SK-N-SH (cell line): ENCODE results near the gene MOGAT3.

Source experiments
- EP300 ChIP-seq, 2 experiments: IDR thresholded peaks; 2 replicates each; pipeline versions ENCODE4 v1.4.0 to v1.6.1; 2012; ENCODE audit warnings: borderline replicate concordance in 1 of 2, low read depth in 1 of 2, low read length in 1 of 2
- EZH2phosphoT487 ChIP-seq: fragments of 200-600 bp; sonication (generic); IDR thresholded peaks from 2 replicates; pipeline ENCODE4 v1.6.1; 2017; ENCODE audit warnings: low read depth, mixed run types, mild to moderate bottlenecking, antibody characterized with exemption, moderate library complexity, borderline replicate concordance
- JUND ChIP-seq: IDR thresholded peaks from 2 replicates; pipeline ENCODE4 v1.4.0; 2012
- NFIC ChIP-seq: IDR thresholded peaks from 2 replicates; pipeline ENCODE4 v1.4.0; 2012; ENCODE audit warnings: borderline replicate concordance
- POLR2AphosphoS5 ChIP-seq: IDR thresholded peaks from 2 replicates; pipeline ENCODE4 v1.6.1; 2012; ENCODE audit warnings: low read depth, low read length
- RAD21 ChIP-seq: IDR thresholded peaks from 2 replicates; pipeline ENCODE4 v1.6.1; 2012; ENCODE audit warnings: mild to moderate bottlenecking, low read length
- RFX5 ChIP-seq: IDR thresholded peaks from 2 replicates; pipeline ENCODE4 v1.6.1; 2012; ENCODE audit warnings: mild to moderate bottlenecking, improper control_type of control experiment, low read length
- RXRA ChIP-seq: IDR thresholded peaks from 2 replicates; pipeline ENCODE4 v1.4.0; 2012; ENCODE audit warnings: low read depth, mild to moderate bottlenecking, borderline replicate concordance
- TF ChIP-seq, protein P1 (sequence below): fragments of 200-600 bp; sonication (generic); IDR thresholded peaks from 2 replicates; pipeline ENCODE4 v1.6.1; 2017; ENCODE audit warnings: antibody characterized with exemption, mild to moderate bottlenecking, moderate library complexity
- TF ChIP-seq, protein P2 (sequence below): fragments of 150-350 bp; IDR thresholded peaks from 2 replicates; pipeline ENCODE4 v1.6.1; 2017; ENCODE audit warnings: antibody characterized with exemption, low read length, low read depth, borderline replicate concordance
- TF ChIP-seq, protein P3 (sequence below): IDR thresholded peaks from 2 replicates; pipeline ENCODE4 v1.6.1; 2012; ENCODE audit warnings: mild to moderate bottlenecking, low read depth, low read length, moderate library complexity

DNA sequence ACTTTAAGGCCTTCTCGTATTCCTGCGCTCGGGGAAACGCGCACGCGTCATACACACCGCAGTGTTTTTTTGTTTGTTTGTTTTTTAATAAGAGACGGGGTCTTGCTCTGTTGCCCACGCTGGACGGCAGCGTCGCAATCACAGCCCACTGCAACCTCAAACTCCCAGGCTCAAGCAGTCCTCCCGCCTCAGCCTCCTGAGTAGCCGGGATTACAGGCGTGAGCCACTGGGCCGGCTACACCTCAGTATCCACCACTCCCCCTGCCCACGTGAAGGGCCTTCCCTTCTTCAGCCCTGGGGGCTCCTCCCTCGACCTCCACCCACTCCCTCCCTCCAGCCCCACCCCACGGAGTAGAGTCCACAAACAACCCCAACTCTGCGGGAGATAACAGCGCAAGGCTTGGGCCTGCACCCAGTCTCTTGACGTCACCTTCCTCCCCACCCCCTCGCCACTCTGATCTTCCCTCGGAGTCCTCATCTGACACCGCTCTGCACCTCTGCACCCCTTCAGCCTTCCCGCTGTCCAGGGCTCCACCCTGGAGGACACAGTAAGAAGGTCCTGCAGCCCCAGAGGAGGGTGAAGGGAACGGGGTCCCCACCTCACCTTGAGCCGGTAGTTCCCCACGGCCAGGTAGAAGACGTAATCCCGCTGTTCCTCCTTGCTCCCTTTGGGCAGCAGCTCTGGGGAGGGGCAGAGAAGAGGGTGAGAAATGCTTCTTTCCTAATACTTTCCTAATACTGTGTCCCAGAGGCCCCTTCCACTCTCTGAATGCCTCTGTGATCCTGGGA, 39.6 kb upstream of the MOGAT3 start:
- TF ChIP-seq, protein P1, sequence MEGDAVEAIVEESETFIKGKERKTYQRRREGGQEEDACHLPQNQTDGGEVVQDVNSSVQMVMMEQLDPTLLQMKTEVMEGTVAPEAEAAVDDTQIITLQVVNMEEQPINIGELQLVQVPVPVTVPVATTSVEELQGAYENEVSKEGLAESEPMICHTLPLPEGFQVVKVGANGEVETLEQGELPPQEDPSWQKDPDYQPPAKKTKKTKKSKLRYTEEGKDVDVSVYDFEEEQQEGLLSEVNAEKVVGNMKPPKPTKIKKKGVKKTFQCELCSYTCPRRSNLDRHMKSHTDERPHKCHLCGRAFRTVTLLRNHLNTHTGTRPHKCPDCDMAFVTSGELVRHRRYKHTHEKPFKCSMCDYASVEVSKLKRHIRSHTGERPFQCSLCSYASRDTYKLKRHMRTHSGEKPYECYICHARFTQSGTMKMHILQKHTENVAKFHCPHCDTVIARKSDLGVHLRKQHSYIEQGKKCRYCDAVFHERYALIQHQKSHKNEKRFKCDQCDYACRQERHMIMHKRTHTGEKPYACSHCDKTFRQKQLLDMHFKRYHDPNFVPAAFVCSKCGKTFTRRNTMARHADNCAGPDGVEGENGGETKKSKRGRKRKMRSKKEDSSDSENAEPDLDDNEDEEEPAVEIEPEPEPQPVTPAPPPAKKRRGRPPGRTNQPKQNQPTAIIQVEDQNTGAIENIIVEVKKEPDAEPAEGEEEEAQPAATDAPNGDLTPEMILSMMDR = no peak
- TF ChIP-seq, protein P2, sequence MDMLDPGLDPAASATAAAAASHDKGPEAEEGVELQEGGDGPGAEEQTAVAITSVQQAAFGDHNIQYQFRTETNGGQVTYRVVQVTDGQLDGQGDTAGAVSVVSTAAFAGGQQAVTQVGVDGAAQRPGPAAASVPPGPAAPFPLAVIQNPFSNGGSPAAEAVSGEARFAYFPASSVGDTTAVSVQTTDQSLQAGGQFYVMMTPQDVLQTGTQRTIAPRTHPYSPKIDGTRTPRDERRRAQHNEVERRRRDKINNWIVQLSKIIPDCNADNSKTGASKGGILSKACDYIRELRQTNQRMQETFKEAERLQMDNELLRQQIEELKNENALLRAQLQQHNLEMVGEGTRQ = no peak
- TF ChIP-seq, protein P3, sequence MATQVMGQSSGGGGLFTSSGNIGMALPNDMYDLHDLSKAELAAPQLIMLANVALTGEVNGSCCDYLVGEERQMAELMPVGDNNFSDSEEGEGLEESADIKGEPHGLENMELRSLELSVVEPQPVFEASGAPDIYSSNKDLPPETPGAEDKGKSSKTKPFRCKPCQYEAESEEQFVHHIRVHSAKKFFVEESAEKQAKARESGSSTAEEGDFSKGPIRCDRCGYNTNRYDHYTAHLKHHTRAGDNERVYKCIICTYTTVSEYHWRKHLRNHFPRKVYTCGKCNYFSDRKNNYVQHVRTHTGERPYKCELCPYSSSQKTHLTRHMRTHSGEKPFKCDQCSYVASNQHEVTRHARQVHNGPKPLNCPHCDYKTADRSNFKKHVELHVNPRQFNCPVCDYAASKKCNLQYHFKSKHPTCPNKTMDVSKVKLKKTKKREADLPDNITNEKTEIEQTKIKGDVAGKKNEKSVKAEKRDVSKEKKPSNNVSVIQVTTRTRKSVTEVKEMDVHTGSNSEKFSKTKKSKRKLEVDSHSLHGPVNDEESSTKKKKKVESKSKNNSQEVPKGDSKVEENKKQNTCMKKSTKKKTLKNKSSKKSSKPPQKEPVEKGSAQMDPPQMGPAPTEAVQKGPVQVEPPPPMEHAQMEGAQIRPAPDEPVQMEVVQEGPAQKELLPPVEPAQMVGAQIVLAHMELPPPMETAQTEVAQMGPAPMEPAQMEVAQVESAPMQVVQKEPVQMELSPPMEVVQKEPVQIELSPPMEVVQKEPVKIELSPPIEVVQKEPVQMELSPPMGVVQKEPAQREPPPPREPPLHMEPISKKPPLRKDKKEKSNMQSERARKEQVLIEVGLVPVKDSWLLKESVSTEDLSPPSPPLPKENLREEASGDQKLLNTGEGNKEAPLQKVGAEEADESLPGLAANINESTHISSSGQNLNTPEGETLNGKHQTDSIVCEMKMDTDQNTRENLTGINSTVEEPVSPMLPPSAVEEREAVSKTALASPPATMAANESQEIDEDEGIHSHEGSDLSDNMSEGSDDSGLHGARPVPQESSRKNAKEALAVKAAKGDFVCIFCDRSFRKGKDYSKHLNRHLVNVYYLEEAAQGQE = no peak
- TF ChIP-seq RFX5 = no peak
- no peak for TF ChIP-seq RXRA
- no peak for TF ChIP-seq EZH2phosphoT487
- no peak for TF ChIP-seq JUND
- no peak for TF ChIP-seq POLR2AphosphoS5
- no peak for TF ChIP-seq RAD21
- TF ChIP-seq EP300 (IDR thresholded peaks at IDR 0.05; ENCODE audit: borderline replicate concordance in 1 of 2, low read depth in 1 of 2, low read length in 1 of 2) = no peak
- no peak for TF ChIP-seq NFIC
